NCI-H748 treated with DMSO at 0.1 percent for 48 hours (cell line): Measurements from ENCODE around the gene TUT4.
"Not testable (repeated sequence)": the region's sequence is repeated elsewhere in the genome, so short reads cannot be mapped to it uniquely, and the experiment has no call there.

Source experiments
- DNase-seq: peaks from one replicate; lab custom pipeline; 2025; lab: John Stamatoyannopoulos, UW

Gene TUT4

GRCh38 chr1:52552505-52553361 is at the start of gene TUT4:
Gene TUT4, minus strand, starts transcription at chr1:52553092. Its CDS starts 26,812 bp downstream, at chr1:52526280.
- DNase-seq, result peak; percentile 72

- no peak for DNase-seq
Observed at GRCh38 chr1:52601991-52602855, 49.3 kb upstream of the TUT4 start, which contains the start of gene GPX7. Gene GPX7, plus strand, starts transcription at chr1:52602371. Its CDS starts 39 bp downstream, at chr1:52602410.

DNA sequence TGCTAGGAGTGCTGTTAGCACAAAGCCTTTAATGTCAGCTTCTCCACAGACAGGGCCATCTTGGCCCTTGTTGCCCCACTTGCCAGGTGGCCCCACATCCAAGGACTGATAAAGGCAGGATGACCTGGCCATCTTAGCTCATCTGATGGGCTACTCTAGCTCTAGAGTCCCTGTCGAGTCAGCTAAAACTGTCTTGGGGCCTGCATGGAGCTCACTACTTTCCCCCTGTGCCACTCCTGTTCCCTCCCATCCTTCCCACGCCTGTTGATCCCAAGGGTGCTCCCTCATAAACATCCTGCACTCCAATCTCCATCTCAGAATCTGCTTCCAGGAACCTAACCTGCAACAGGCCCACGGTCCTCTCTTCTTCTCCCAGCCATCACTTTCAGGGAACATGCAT is 48.6 kb upstream of the TUT4 start:
- no peak for DNase-seq

- DNase-seq, result no peak
Observed at GRCh38 chr1:52600533-52601179, 47.8 kb upstream of the TUT4 start.

DNA sequence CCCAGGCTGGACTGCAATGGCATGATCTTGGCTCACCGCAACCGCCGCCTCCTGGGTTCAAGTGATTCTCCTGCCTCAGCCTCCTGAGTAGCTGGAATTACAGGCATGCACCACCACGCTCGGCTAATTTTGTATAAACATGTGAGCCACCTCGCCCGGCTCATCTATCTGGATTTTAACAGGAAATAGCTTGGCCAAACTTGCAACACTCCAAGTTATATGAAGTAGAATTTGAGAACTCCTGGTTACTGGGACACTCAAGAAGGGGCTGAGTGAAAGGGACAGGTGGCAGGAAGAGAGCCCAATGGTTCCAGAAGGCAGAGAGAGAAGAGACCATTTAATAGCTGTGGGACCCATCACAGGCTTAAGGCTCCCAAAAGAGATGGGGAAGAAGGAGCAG is 46.3 kb upstream of the TUT4 start:
- DNase-seq, result no peak

DNA sequence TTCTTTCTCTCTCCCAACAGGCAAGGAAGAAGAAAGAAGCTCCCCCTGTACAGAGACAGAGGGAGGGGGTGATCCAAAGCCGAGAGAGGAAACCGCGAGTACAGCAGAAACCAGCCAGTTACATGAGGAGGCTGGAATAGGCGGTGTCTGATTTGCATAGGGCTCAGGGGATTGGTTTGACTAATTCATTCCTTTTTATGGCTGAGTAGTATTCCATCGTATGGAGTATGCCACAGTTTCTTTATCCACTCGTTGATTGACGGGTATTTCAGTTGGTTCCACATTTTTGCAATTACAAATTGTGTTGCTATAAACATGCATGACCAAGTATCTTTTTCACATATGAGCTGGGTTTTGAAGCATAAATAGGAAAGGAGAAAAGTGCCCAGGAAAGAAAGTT is 45.8 kb upstream of the TUT4 start:
- no peak for DNase-seq

GRCh38 chr1:52597912-52598311 is 45.0 kb upstream of the TUT4 start:
- DNase-seq, result no peak

DNA sequence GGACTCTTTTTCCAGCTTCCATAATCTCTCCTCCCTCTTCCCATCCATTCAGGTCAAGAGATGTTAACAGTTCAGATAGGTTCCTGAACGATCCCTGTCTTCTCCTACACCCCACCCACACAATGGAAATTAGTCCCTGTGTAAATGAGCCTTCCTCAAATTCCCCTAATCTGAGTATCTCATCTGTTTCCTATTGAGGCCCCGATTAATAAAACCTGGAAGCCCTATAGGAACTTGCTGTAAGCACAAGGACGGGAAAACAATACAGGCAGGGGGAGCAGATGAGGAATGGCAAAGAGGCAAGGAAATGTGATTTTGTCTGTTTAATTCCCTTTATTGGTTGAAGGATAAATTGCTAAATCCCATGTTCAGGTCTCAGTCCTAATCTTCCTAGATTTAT is 42.2 kb upstream of the TUT4 start:
- no peak for DNase-seq

DNA sequence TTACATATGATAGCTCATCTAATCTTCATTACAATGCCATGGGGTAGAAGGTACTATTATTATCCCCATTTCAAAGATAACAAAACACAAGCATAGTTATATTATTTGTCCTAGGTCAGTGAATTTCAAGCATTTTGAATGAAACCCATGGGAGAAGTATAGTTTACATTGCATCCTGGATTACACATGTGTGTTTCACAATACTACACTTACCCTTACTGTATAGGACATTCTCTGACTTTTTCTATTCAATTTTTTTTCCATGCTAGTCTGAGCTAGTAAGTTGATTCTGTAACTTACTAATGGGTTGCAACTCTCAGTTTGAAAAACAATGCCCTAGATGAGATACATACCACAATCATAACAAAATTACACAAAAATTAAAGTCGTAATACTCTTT is 40.6 kb upstream of the TUT4 start:
- no peak for DNase-seq

- no peak for DNase-seq
Observed at GRCh38 chr1:52592637-52593323, 39.9 kb upstream of the TUT4 start.

GRCh38 chr1:52590266-52590665 is 37.4 kb upstream of the TUT4 start:
- DNase-seq, result peak; percentile 90

DNA sequence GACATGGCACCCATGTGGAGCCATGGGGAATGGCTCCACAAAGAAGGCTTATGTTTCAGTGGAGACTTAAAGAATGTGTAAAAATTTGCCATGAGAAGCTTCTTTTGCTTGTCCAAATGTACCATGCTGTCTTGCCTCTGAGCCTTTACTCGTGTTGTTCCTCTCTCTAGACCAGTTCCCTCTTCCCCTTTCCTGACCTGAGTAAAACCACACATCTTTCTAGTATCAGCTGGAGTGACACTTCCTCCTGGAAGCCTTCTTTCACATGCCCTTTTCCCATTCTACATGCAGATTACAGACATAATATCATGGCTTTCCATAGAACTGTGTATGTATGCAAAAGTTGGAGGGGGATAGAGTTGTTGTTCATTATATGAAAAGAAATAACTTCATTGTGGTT is 35.6 kb upstream of the TUT4 start:
- DNase-seq, result no peak

DNA sequence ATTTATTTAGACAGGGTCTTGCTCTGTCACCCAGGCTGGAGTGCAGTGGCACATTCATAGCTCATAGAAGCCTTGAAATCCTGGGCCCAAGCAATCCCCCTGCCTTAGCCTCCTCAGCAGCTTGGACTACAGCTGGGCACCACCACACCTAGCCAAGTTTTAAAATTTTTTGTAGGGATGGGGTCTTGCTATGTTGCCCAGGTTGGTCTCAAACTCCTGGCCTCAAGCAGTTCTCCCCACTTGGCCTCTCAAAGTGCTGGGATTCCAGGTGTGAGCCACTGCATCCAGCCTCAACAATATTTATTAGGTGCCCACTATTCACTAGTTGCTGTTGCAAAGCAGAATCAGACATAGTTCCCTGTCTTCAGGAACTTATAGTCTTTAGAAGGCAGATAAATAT is 35.1 kb upstream of the TUT4 start:
- DNase-seq, result no peak

- no peak for DNase-seq
Observed at GRCh38 chr1:52585474-52585873, 32.6 kb upstream of the TUT4 start.

DNA sequence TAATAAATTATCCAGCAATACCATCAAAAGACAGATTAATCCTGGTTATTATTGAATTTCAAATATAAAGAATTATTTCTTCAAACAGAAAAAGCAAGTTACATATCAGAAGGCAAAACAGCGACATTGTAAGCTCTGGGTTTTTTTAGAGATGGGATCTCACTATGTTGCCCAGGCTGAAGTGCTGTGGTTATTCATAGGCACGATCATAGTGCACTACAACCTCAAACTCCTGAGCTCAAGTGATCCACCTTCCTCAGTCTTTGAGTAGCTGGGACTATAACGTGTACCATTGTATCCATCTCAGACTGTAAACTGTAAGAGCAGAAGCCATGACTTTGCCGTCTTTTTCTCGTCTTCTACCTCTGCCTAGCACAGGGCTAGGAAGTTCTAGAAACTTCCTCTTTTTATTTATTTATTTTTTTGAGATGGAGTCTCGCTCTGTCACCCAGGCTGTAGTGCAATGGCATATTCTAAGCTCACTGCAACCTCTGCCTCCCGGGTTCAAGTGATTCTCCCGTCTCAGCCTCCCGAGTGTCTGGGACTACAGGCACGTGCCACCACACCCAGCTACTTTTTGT is 29.3 kb upstream of the TUT4 start:
- DNase-seq, result no peak

- DNase-seq, result no peak
Observed at GRCh38 chr1:52580283-52580682, 27.4 kb upstream of the TUT4 start.

GRCh38 chr1:52579415-52579814 is 26.5 kb upstream of the TUT4 start:
- no peak for DNase-seq

- not testable (repeated sequence) for DNase-seq
Observed at GRCh38 chr1:52578066-52578465, 25.2 kb upstream of the TUT4 start.

GRCh38 chr1:52576074-52576473 is 23.2 kb upstream of the TUT4 start:
- DNase-seq, result no peak

DNA sequence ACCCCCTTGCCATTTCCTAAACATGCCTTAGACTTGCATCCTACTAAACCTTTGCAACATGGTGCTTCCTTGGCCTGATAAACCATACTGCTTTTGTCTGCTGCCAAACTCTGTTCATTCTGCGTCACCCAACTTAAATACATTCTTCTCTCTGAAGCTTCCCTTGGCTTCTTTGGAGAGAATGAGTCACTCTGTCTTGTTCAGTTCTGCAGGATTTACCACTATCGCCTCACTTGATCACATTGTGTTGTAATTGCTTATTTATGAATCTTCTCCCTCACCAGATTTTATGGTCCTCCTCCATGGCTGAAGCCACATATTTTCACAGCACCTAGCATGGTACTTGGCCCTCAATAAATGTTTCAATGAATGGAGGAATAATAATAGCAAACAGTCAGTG is 21.7 kb upstream of the TUT4 start:
- DNase-seq, result no peak

- DNase-seq, result no peak
Observed at GRCh38 chr1:52572387-52572786, 19.5 kb upstream of the TUT4 start.

DNA sequence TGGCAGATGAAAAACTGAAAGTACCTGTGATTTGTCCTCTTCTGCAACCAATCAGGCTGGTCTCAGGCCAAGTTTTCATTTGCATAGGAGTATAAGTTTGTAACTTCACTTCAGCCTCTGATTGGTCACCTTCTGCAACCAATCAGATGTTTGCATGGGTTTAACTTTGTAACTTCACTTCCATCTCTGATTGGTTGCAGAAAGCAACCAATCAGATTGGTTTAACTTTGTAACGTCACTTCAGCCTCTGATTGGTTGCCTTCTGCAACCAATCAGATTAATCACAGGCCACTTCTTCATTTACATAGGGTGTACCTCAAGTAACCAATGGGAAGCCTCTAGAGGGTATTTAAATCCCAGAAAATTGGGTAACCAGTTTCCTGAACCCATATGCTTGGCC is 18.9 kb upstream of the TUT4 start:
- no peak for DNase-seq
